Peyer's patch (tissue), 4 donors: Measurements from ENCODE around the gene DDX20.

ENCODE experiments used
- CTCF ChIP-seq, 6 experiments: fragments of 450-650 bp in 4 of 6; fragments of 200-600 bp in 2 of 6; sonication (generic) in 1 of 6; IDR thresholded peaks; one replicate each; pipeline ENCODE4 v1.5.1; 2017 to 2019; ENCODE audit warnings: antibody characterized with exemption in 6 of 6, mild to moderate bottlenecking in 3 of 6, moderate library complexity in 1 of 6
- POLR2A ChIP-seq, 2 donors: fragments of 450-650 bp; IDR thresholded peaks; one replicate each; pipeline ENCODE4 v1.5.1; 2017; ENCODE audit warnings: antibody characterized with exemption in 2 of 2, mild to moderate bottlenecking in 2 of 2, moderate library complexity in 2 of 2

GRCh38 chr1:111762332-111762731 is 6.6 kb downstream of the DDX20 start:
- TF ChIP-seq POLR2A (IDR thresholded peaks at IDR 0.05): no peak
- TF ChIP-seq CTCF (IDR thresholded peaks at IDR 0.05): no peak
